ENCODE results near the gene IPO13.

The IPO13 gene

GRCh38 chr1:43969746-43970466 is 23.2 kb downstream of the IPO13 start, which contains the start of gene DPH2:
Gene DPH2, plus strand, starts transcription at chr1:43970010. Its CDS starts 166 bp downstream, at chr1:43970176.
- no peaks in the 10 kb centered on the region for H3K27me3 ChIP-seq (replicated peaks; ENCODE audit: control insufficient read depth, insufficient read depth, low read length)
- no peaks in the 10 kb centered on the region for H3K9me3 ChIP-seq (ENCODE audit: control insufficient read depth, low read length)
- peak; percentile 99 for DNase-seq (ENCODE audit: low read depth)

GRCh38 chr1:43970502-43970901 is 23.8 kb downstream of the IPO13 start:
- Histone ChIP-seq H3K4me1 (ENCODE audit: control insufficient read depth, insufficient read depth, low read length) (peaks cover 15% of the 10 kb centered on the region), H3K27me3 (replicated peaks; ENCODE audit: control insufficient read depth, insufficient read depth, low read length) (no peaks in the 10 kb centered on the region)

More at GRCh38 chr1:43969746-43970466, 23.2 kb downstream of the IPO13 start, which contains the start of gene DPH2:
- peaks cover 25% of the 10 kb centered on the region for H3K36me3 ChIP-seq (ENCODE audit: control insufficient read depth, insufficient read depth, low read length, severe bottlenecking)
- peaks cover 14% of the 10 kb centered on the region for H3K4me1 ChIP-seq (ENCODE audit: control insufficient read depth, insufficient read depth, low read length)
- peak within 1 kb of the TSS; percentile 94 for H3K9ac ChIP-seq (ENCODE audit: low read length)
- peak within 1 kb of the TSS; percentile 99 for H3K4me3 ChIP-seq (ENCODE audit: low read length)

GRCh38 chr1:43970911-43971310 is 24.2 kb downstream of the IPO13 start:
- H3K27me3 ChIP-seq (replicated peaks; ENCODE audit: control insufficient read depth, insufficient read depth, low read length): no peaks in the 10 kb centered on the region
- H3K4me3 ChIP-seq (ENCODE audit: low read length): peak overlapping the region; percentile 99

More at GRCh38 chr1:43970502-43970901, 23.8 kb downstream of the IPO13 start:
- peak overlapping the region; percentile 99 for H3K4me3 ChIP-seq (ENCODE audit: low read length)
- H3K36me3 ChIP-seq (ENCODE audit: control insufficient read depth, insufficient read depth, low read length, severe bottlenecking): peaks cover 22% of the 10 kb centered on the region
- no peak for DNase-seq (ENCODE audit: low read depth)
- H3K9me3 ChIP-seq (ENCODE audit: control insufficient read depth, low read length): no peaks in the 10 kb centered on the region
- H3K9ac ChIP-seq (ENCODE audit: low read length): peak overlapping the region; percentile 94

GRCh38 chr1:43971336-43971980 is 24.7 kb downstream of the IPO13 start:
- Histone ChIP-seq H3K9ac (ENCODE audit: low read length) (no peak overlapping the region), H3K4me3 (ENCODE audit: low read length) (peak overlapping the region; percentile 99), H3K9me3 (ENCODE audit: control insufficient read depth, low read length) (no peaks in the 10 kb centered on the region), H3K4me1 (ENCODE audit: control insufficient read depth, insufficient read depth, low read length) (peaks cover 25% of the 10 kb centered on the region), H3K27me3 (replicated peaks; ENCODE audit: control insufficient read depth, insufficient read depth, low read length) (no peaks in the 10 kb centered on the region), H3K36me3 (ENCODE audit: control insufficient read depth, insufficient read depth, low read length, severe bottlenecking) (peaks cover 25% of the 10 kb centered on the region)
- DNase-seq (ENCODE audit: low read depth): no peak

More at GRCh38 chr1:43970911-43971310, 24.2 kb downstream of the IPO13 start:
- Histone ChIP-seq H3K9ac (ENCODE audit: low read length) (peak overlapping the region; percentile 94), H3K9me3 (ENCODE audit: control insufficient read depth, low read length) (no peaks in the 10 kb centered on the region), H3K4me1 (ENCODE audit: control insufficient read depth, insufficient read depth, low read length) (peaks cover 19% of the 10 kb centered on the region), H3K36me3 (ENCODE audit: control insufficient read depth, insufficient read depth, low read length, severe bottlenecking) (peaks cover 22% of the 10 kb centered on the region)
- DNase-seq (ENCODE audit: low read depth): no peak

GRCh38 chr1:43973981-43974442 is 27.3 kb downstream of the IPO13 start:
- DNase-seq (ENCODE audit: low read depth): no peak
- H3K36me3 ChIP-seq (ENCODE audit: control insufficient read depth, insufficient read depth, low read length, severe bottlenecking): peaks cover 28% of the 10 kb centered on the region
- peaks cover 36% of the 10 kb centered on the region for H3K4me1 ChIP-seq (ENCODE audit: control insufficient read depth, insufficient read depth, low read length)
- peak overlapping the region; percentile 91 for H3K4me3 ChIP-seq (ENCODE audit: low read length)
- H3K9ac ChIP-seq (ENCODE audit: low read length): peak overlapping the region; percentile 94
- H3K27me3 ChIP-seq (replicated peaks; ENCODE audit: control insufficient read depth, insufficient read depth, low read length): no peaks in the 10 kb centered on the region
- H3K9me3 ChIP-seq (ENCODE audit: control insufficient read depth, low read length): no peaks in the 10 kb centered on the region

- Histone ChIP-seq H3K9me3 (ENCODE audit: control insufficient read depth, low read length) (no peaks in the 10 kb centered on the region), H3K9ac (ENCODE audit: low read length) (peak within 1 kb of the TSS; percentile 94), H3K36me3 (ENCODE audit: control insufficient read depth, insufficient read depth, low read length, severe bottlenecking) (peaks cover 28% of the 10 kb centered on the region), H3K27me3 (replicated peaks; ENCODE audit: control insufficient read depth, insufficient read depth, low read length) (no peaks in the 10 kb centered on the region), H3K4me3 (ENCODE audit: low read length) (peak within 1 kb of the TSS; percentile 91), H3K4me1 (ENCODE audit: control insufficient read depth, insufficient read depth, low read length) (peaks cover 36% of the 10 kb centered on the region)
- peak; percentile 99 for DNase-seq (ENCODE audit: low read depth)
These were observed 27.9 kb downstream of the IPO13 start, which contains the start of gene ATP6V0B for GRCh38 chr1:43974443-43975248. Gene ATP6V0B, plus strand, starts transcription at chr1:43974960. Its CDS starts 81 bp downstream, at chr1:43975041.

GRCh38 chr1:43975249-43975961 is 28.7 kb downstream of the IPO13 start:
- peaks cover 40% of the 10 kb centered on the region for H3K4me1 ChIP-seq (ENCODE audit: control insufficient read depth, insufficient read depth, low read length)
- no peaks in the 10 kb centered on the region for H3K27me3 ChIP-seq (replicated peaks; ENCODE audit: control insufficient read depth, insufficient read depth, low read length)
- peak overlapping the region; percentile 94 for H3K9ac ChIP-seq (ENCODE audit: low read length)
- H3K36me3 ChIP-seq (ENCODE audit: control insufficient read depth, insufficient read depth, low read length, severe bottlenecking): peaks cover 28% of the 10 kb centered on the region
- peak; percentile 67 for DNase-seq (ENCODE audit: low read depth)
- H3K4me3 ChIP-seq (ENCODE audit: low read length): peak overlapping the region; percentile 91
- H3K9me3 ChIP-seq (ENCODE audit: control insufficient read depth, low read length): no peaks in the 10 kb centered on the region

GRCh38 chr1:43976045-43976444 is 29.3 kb downstream of the IPO13 start:
- H3K4me3 ChIP-seq (ENCODE audit: low read length): peak overlapping the region; percentile 91

GRCh38 chr1:43976890-43977289 is 30.1 kb downstream of the IPO13 start:
- Histone ChIP-seq H3K4me3 (ENCODE audit: low read length) (no peak overlapping the region), H3K9me3 (ENCODE audit: control insufficient read depth, low read length) (no peaks in the 10 kb centered on the region), H3K36me3 (ENCODE audit: control insufficient read depth, insufficient read depth, low read length, severe bottlenecking) (peaks cover 28% of the 10 kb centered on the region), H3K4me1 (ENCODE audit: control insufficient read depth, insufficient read depth, low read length) (peaks cover 39% of the 10 kb centered on the region), H3K27me3 (replicated peaks; ENCODE audit: control insufficient read depth, insufficient read depth, low read length) (no peaks in the 10 kb centered on the region), H3K9ac (ENCODE audit: low read length) (peak overlapping the region; percentile 1)
- no peak for DNase-seq (ENCODE audit: low read depth)

More at GRCh38 chr1:43976045-43976444, 29.3 kb downstream of the IPO13 start:
- Histone ChIP-seq H3K9ac (ENCODE audit: low read length) (peak overlapping the region; percentile 94), H3K36me3 (ENCODE audit: control insufficient read depth, insufficient read depth, low read length, severe bottlenecking) (peaks cover 28% of the 10 kb centered on the region), H3K9me3 (ENCODE audit: control insufficient read depth, low read length) (no peaks in the 10 kb centered on the region), H3K27me3 (replicated peaks; ENCODE audit: control insufficient read depth, insufficient read depth, low read length) (no peaks in the 10 kb centered on the region), H3K4me1 (ENCODE audit: control insufficient read depth, insufficient read depth, low read length) (peaks cover 39% of the 10 kb centered on the region)
- no peak for DNase-seq (ENCODE audit: low read depth)
